Measurements from ENCODE around the gene CALML5.

GRCh38 chr10:5523796-5524574 lies 24.6 kb upstream of the CALML5 start:
- TF ChIP-seq CTCF (IDR thresholded peaks at IDR 0.05; ENCODE audit: poor library complexity, severe bottlenecking): no peak
- TF ChIP-seq, protein P1, sequence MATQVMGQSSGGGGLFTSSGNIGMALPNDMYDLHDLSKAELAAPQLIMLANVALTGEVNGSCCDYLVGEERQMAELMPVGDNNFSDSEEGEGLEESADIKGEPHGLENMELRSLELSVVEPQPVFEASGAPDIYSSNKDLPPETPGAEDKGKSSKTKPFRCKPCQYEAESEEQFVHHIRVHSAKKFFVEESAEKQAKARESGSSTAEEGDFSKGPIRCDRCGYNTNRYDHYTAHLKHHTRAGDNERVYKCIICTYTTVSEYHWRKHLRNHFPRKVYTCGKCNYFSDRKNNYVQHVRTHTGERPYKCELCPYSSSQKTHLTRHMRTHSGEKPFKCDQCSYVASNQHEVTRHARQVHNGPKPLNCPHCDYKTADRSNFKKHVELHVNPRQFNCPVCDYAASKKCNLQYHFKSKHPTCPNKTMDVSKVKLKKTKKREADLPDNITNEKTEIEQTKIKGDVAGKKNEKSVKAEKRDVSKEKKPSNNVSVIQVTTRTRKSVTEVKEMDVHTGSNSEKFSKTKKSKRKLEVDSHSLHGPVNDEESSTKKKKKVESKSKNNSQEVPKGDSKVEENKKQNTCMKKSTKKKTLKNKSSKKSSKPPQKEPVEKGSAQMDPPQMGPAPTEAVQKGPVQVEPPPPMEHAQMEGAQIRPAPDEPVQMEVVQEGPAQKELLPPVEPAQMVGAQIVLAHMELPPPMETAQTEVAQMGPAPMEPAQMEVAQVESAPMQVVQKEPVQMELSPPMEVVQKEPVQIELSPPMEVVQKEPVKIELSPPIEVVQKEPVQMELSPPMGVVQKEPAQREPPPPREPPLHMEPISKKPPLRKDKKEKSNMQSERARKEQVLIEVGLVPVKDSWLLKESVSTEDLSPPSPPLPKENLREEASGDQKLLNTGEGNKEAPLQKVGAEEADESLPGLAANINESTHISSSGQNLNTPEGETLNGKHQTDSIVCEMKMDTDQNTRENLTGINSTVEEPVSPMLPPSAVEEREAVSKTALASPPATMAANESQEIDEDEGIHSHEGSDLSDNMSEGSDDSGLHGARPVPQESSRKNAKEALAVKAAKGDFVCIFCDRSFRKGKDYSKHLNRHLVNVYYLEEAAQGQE (IDR thresholded peaks at IDR 0.05; ENCODE audit: borderline replicate concordance): no peak
- no peak for TF ChIP-seq RAD21 (conservative IDR thresholded peaks at IDR 0.05)

All from neural cell (in vitro differentiated cells).